Hepatocyte (in vitro differentiated cells): Measurements from ENCODE around the gene PRKRIP1. TPM values are rescaled to one million over a fixed set of nuclear protein-coding genes. Genes with fewer than 3 reads are reported as not detected.

Experiments
- DNase-seq: peaks from one replicate; pipeline ENCODE4 v3.0.0-alpha.2; 2016; ENCODE audit warnings: low spot score
- H2AFZ ChIP-seq: fragments of 200-600 bp; sonication (generic); 2 replicates; pipeline ENCODE4 v1.6.0; 2016; ENCODE audit warnings: antibody characterized with exemption, mild to moderate bottlenecking
- H3K27ac ChIP-seq: fragments of 200-600 bp; sonication (generic); 2 replicates; pipeline ENCODE4 v1.5.1; 2016; ENCODE audit warnings: mild to moderate bottlenecking
- H3K27me3 ChIP-seq: fragments of 200-600 bp; sonication (generic); 2 replicates; pipeline ENCODE4 v1.6.1; 2016
- H3K36me3 ChIP-seq: fragments of 200-600 bp; sonication (generic); replicated peaks from 2 replicates; pipeline ENCODE4 v1.5.1; 2016; ENCODE audit warnings: low read depth; ENCODE audit not compliant: insufficient read depth
- H3K4me1 ChIP-seq: fragments of 200-600 bp; sonication (generic); 2 replicates; pipeline ENCODE4 v1.5.1; 2016; ENCODE audit warnings: mild to moderate bottlenecking, moderate library complexity; ENCODE audit not compliant: insufficient read depth
- H3K4me2 ChIP-seq: fragments of 200-600 bp; sonication (generic); 2 replicates; pipeline ENCODE4 v1.6.0; 2016
- H3K4me3 ChIP-seq: fragments of 200-600 bp; sonication (generic); 2 replicates; pipeline ENCODE4 v1.5.1; 2016; ENCODE audit warnings: mild to moderate bottlenecking
- H3K79me2 ChIP-seq: fragments of 200-600 bp; sonication (generic); 2 replicates; pipeline ENCODE4 v1.6.0; 2017; ENCODE audit warnings: mild to moderate bottlenecking
- H3K9me2 ChIP-seq: fragments of 200-600 bp; sonication (generic); replicated peaks from 2 replicates; pipeline ENCODE4 v1.6.0; 2017; ENCODE audit warnings: mild to moderate bottlenecking; ENCODE audit not compliant: insufficient read depth
- H3K9me3 ChIP-seq: fragments of 200-600 bp; sonication (generic); 2 replicates; pipeline ENCODE4 v1.5.1; 2016; ENCODE audit warnings: low read depth, mild to moderate bottlenecking
- H4K20me1 ChIP-seq: fragments of 200-600 bp; sonication (generic); 2 replicates; pipeline ENCODE4 v1.6.0; 2016; ENCODE audit warnings: mild to moderate bottlenecking; ENCODE audit not compliant: insufficient read depth, poor library complexity, severe bottlenecking
- CTCF ChIP-seq: fragments of 200-600 bp; sonication (generic); IDR thresholded peaks from 2 replicates; pipeline ENCODE4 v1.5.1; 2016; ENCODE audit warnings: antibody characterized with exemption, mild to moderate bottlenecking; ENCODE audit not compliant: poor library complexity
- EZH2 ChIP-seq: fragments of 200-600 bp; sonication (generic); IDR thresholded peaks from 2 replicates; pipeline ENCODE4 v1.6.1; 2016; ENCODE audit warnings: antibody characterized with exemption, mild to moderate bottlenecking, borderline replicate concordance
- EZH2phosphoT487 ChIP-seq: fragments of 200-600 bp; sonication (generic); IDR thresholded peaks from one replicate; pipeline ENCODE4 v1.6.1; 2018; ENCODE audit warnings: antibody characterized with exemption, mild to moderate bottlenecking, low read depth, moderate library complexity; ENCODE audit not compliant: unreplicated experiment, severe bottlenecking
- WGBS: methylation state at CpG from one replicate; pipeline ENCODE4 v1.1.6; 2016; ENCODE audit warnings: low lambda C conversion rate; ENCODE audit errors: missing lambda C conversion rate; 5-methylcytosine and 5-hydroxymethylcytosine counted together
- polyA plus RNA-seq: library from polyadenylated mRNA; unstranded; fragments of >200 nt; fragmentation: Nextera tagmentation; extraction: Ambion mirVana; gene quantifications from 2 replicates; pipeline ENCODE4 v1.2.1, GENCODE V29; 2016
- total RNA-seq: library from RNA; depleted of rRNA; stranded (reverse); fragments of >200 nt; gene quantifications from 2 replicates; pipeline ENCODE4 v1.2.3, GENCODE V29; 2014

PRKRIP1 gene
- total and polyA plus RNA-seq, 2 experiments from 2014 or later: 33.8 to 44.6 TPM

DNA sequence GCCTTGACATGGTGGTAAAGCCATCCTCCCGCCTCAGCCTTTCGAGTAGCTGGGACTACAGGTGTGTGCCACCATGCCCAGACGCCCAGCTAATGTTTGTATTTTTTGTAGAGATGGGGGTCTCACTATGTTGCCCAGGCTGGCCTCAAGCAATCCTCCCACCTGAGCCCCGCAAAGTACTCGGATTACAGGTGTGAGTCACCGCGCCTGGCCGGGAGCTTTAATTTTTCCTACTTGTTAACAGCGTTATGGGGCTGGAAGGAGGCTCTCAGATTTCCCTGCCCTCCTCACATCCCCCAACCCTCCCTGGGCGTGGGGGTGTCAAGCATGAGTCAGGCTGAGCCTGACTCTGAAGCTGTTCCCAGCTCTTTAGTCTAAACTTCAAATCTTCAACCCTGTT, 60.2 kb downstream of the PRKRIP1 start:
- Histone ChIP-seq H3K4me2 (no peak overlapping the region), H3K27me3 (no peaks in the 10 kb centered on the region), H3K4me1 (no peaks in the 10 kb centered on the region), H3K36me3 (no peaks in the 10 kb centered on the region), H3K9me3 (no peaks in the 10 kb centered on the region), H3K9me2 (no peaks in the 10 kb centered on the region), H3K4me3 (no peak overlapping the region), H2AFZ (no peak overlapping the region), H3K79me2 (no peaks in the 10 kb centered on the region), H3K27ac (no peak overlapping the region), H4K20me1 (no peaks in the 10 kb centered on the region)
- no peak for TF ChIP-seq EZH2
- no peak for TF ChIP-seq CTCF
- no peak for TF ChIP-seq EZH2phosphoT487
- no peak for DNase-seq
- WGBS: 85% methylated on average over 10 of the region's 10 CpGs

GRCh38 chr7:102457352-102457924, 61.3 kb downstream of the PRKRIP1 start:
- Histone ChIP-seq H3K4me1 (no peaks in the 10 kb centered on the region), H4K20me1 (no peaks in the 10 kb centered on the region), H3K27me3 (no peaks in the 10 kb centered on the region), H3K27ac (no peak overlapping the region), H3K36me3 (no peaks in the 10 kb centered on the region), H3K79me2 (peaks cover 7% of the 10 kb centered on the region), H3K9me3 (no peaks in the 10 kb centered on the region), H2AFZ (no peak overlapping the region), H3K4me2 (no peak overlapping the region), H3K4me3 (no peak overlapping the region), H3K9me2 (no peaks in the 10 kb centered on the region)
- no peak for DNase-seq
- WGBS: 98% methylated on average over 39 of the region's 40 CpGs
- TF ChIP-seq EZH2phosphoT487: no peak
- no peak for TF ChIP-seq CTCF
- TF ChIP-seq EZH2: no peak

GRCh38 chr7:102459221-102459844, 63.2 kb downstream of the PRKRIP1 start:
- Histone ChIP-seq H3K27ac (no peak overlapping the region), H3K36me3 (no peaks in the 10 kb centered on the region)
- WGBS: 97% methylated on average over 20 of the region's 24 CpGs

More at GRCh38 chr7:102459221-102459844, 63.2 kb downstream of the PRKRIP1 start:
- Histone ChIP-seq H4K20me1 (no peaks in the 10 kb centered on the region), H2AFZ (no peak overlapping the region), H3K4me2 (no peak overlapping the region), H3K4me1 (peaks cover 7% of the 10 kb centered on the region), H3K27me3 (no peaks in the 10 kb centered on the region), H3K4me3 (no peak overlapping the region), H3K9me2 (no peaks in the 10 kb centered on the region), H3K9me3 (no peaks in the 10 kb centered on the region), H3K79me2 (peaks cover 24% of the 10 kb centered on the region)
- no peak for DNase-seq
- TF ChIP-seq EZH2phosphoT487 (no peak), CTCF (no peak), EZH2 (no peak)
